H9 (cell line): ENCODE results near the gene MED23. TPM values are rescaled to one million over a fixed set of nuclear protein-coding genes. Genes with fewer than 3 reads are reported as not detected.

Experiments used
- DNase-seq: peaks from one replicate; pipeline ENCODE4 v3.0.0-alpha.2; 2017
- H2AFZ ChIP-seq: one replicate; pipeline ENCODE4 v1.6.1; 2013; ENCODE audit warnings: mild to moderate bottlenecking, low read length, control low read depth, moderate library complexity
- H2AK5ac ChIP-seq: 2 replicates; pipeline ENCODE4 v1.6.1; 2013; ENCODE audit warnings: low read length, control low read depth, mixed read lengths; ENCODE audit not compliant: insufficient read length
- H2BK120ac ChIP-seq: one replicate; pipeline ENCODE4 v1.6.1; 2013; ENCODE audit warnings: low read depth, mild to moderate bottlenecking, low read length, control low read depth, inconsistent platforms; ENCODE audit not compliant: poor library complexity, severe bottlenecking
- H2BK12ac ChIP-seq: 2 replicates; pipeline ENCODE4 v1.6.1; 2013; ENCODE audit warnings: low read length, control low read depth, mixed read lengths, low read depth; ENCODE audit not compliant: insufficient read length
- H2BK15ac ChIP-seq: 2 replicates; pipeline ENCODE4 v1.6.1; 2013; ENCODE audit warnings: low read depth, low read length, control low read depth
- H2BK20ac ChIP-seq: one replicate; pipeline ENCODE4 v1.6.1; 2013; ENCODE audit warnings: low read depth, mild to moderate bottlenecking, low read length, control low read depth, inconsistent platforms; ENCODE audit not compliant: poor library complexity, severe bottlenecking
- H2BK5ac ChIP-seq: 2 replicates; pipeline ENCODE4 v1.6.1; 2013; ENCODE audit warnings: low read length, control low read depth, mixed read lengths; ENCODE audit not compliant: insufficient read length
- H3K14ac ChIP-seq: 2 replicates; pipeline ENCODE4 v1.6.1; 2013; ENCODE audit warnings: low read length, control low read depth; ENCODE audit not compliant: insufficient read depth
- H3K18ac ChIP-seq: 2 replicates; pipeline ENCODE4 v1.6.1; 2013; ENCODE audit warnings: low read depth, mild to moderate bottlenecking, mixed read lengths, low read length, control low read depth; ENCODE audit not compliant: insufficient read length
- H3K23ac ChIP-seq: 2 replicates; pipeline ENCODE4 v1.6.1; 2013; ENCODE audit warnings: low read length, control low read depth, mixed read lengths, low read depth; ENCODE audit not compliant: insufficient read length
- H3K23me2 ChIP-seq: 2 replicates; pipeline ENCODE4 v1.6.1; 2013; ENCODE audit warnings: low read depth, mild to moderate bottlenecking, mixed read lengths, low read length, control low read depth; ENCODE audit not compliant: insufficient read length, poor library complexity, severe bottlenecking
- H3K27ac ChIP-seq: 2 replicates; pipeline ENCODE4 v1.5.1; 2013; ENCODE audit warnings: low read length, control low read depth, mixed read lengths, low read depth; ENCODE audit not compliant: insufficient read length
- H3K27me3 ChIP-seq: 2 replicates; pipeline ENCODE4 v1.6.1; 2013; ENCODE audit warnings: low read length, control low read depth, inconsistent platforms; ENCODE audit not compliant: insufficient read depth
- H3K4ac ChIP-seq: 2 replicates; pipeline ENCODE4 v1.6.1; 2013; ENCODE audit warnings: low read depth, mild to moderate bottlenecking, control low read depth, inconsistent platforms, low read length, moderate library complexity
- H3K4me1 ChIP-seq: 2 replicates; pipeline ENCODE4 v1.6.1; 2013; ENCODE audit warnings: low read length, control low read depth, inconsistent platforms; ENCODE audit not compliant: insufficient read depth
- H3K4me2 ChIP-seq: 2 replicates; pipeline ENCODE4 v1.6.1; 2013; ENCODE audit warnings: low read length, control low read depth, mixed read lengths; ENCODE audit not compliant: insufficient read length, insufficient read depth
- H3K56ac ChIP-seq: 2 replicates; pipeline ENCODE4 v1.6.1; 2013; ENCODE audit warnings: low read depth, mild to moderate bottlenecking, mixed read lengths, low read length, control low read depth; ENCODE audit not compliant: insufficient read length
- H3K79me1 ChIP-seq: 2 replicates; pipeline ENCODE4 v1.6.1; 2013; ENCODE audit warnings: low read depth, mild to moderate bottlenecking, moderate library complexity, low read length, control low read depth, inconsistent platforms; ENCODE audit not compliant: insufficient read depth, poor library complexity, severe bottlenecking
- H3K79me2 ChIP-seq: 2 replicates; pipeline ENCODE4 v1.6.1; 2013; ENCODE audit warnings: low read length, control low read depth, inconsistent platforms; ENCODE audit not compliant: insufficient read depth
- H3K9ac ChIP-seq: 2 replicates; pipeline ENCODE4 v1.6.1; 2013; ENCODE audit warnings: low read length, control low read depth, mixed read lengths; ENCODE audit not compliant: insufficient read length; ENCODE audit errors: extremely low read depth
- H3K9me3 ChIP-seq: one replicate; pipeline ENCODE4 v1.6.1; 2013; ENCODE audit warnings: low read depth, low read length, inconsistent platforms; ENCODE audit not compliant: control insufficient read depth
- H3T11ph ChIP-seq: one replicate; pipeline ENCODE4 v1.6.1; 2013; ENCODE audit warnings: mild to moderate bottlenecking, low read length, control low read depth, inconsistent platforms
- H4K20me1 ChIP-seq: one replicate; pipeline ENCODE4 v1.6.1; 2013; ENCODE audit not compliant: control insufficient read depth, insufficient read length, insufficient read depth
- H4K5ac ChIP-seq: 2 replicates; pipeline ENCODE4 v1.6.1; 2013; ENCODE audit warnings: low read depth, mild to moderate bottlenecking, mixed read lengths, low read length, control low read depth; ENCODE audit not compliant: insufficient read length
- H4K8ac ChIP-seq: replicated peaks from 2 replicates; pipeline ENCODE4 v1.6.1; 2013; ENCODE audit warnings: low read length, control low read depth, mixed read lengths, low read depth; ENCODE audit not compliant: insufficient read length
- H4K91ac ChIP-seq: 2 replicates; pipeline ENCODE4 v1.6.1; 2013; ENCODE audit warnings: low read depth, mild to moderate bottlenecking, moderate library complexity, mixed read lengths, low read length, control low read depth; ENCODE audit not compliant: insufficient read length
- H3K27ac Mint-ChIP-seq, 3 experiments: 2 replicates in 2 of 3; 3 replicates in 1 of 3; pipeline ENCODE4 v1.8.0; 2020 to 2021; ENCODE audit warnings: mixed read lengths in 3 of 3, mild to moderate bottlenecking in 1 of 3, moderate library complexity in 1 of 3
- H3K27me3 Mint-ChIP-seq: 2 replicates; pipeline ENCODE4 v1.8.0; 2021; ENCODE audit warnings: low read depth, mild to moderate bottlenecking, moderate library complexity, mixed read lengths
- H3K36me3 Mint-ChIP-seq, 3 experiments: 2 replicates in 2 of 3; 3 replicates in 1 of 3; pipeline ENCODE4 v1.8.0; 2020 to 2021; ENCODE audit warnings: low read depth in 3 of 3, mixed read lengths in 3 of 3; ENCODE audit not compliant: insufficient read depth in 1 of 3
- H3K4me1 Mint-ChIP-seq, 2 experiments: 2 replicates each; pipeline ENCODE4 v1.8.0; 2020; ENCODE audit warnings: mixed read lengths in 2 of 2
- H3K4me3 Mint-ChIP-seq, 2 experiments: 2 replicates in 1 of 2; 3 replicates in 1 of 2; pipeline ENCODE4 v1.8.0; 2020 to 2021; ENCODE audit warnings: mild to moderate bottlenecking in 2 of 2, mixed read lengths in 2 of 2, moderate library complexity in 1 of 2
- H3K9me3 Mint-ChIP-seq, 2 experiments: 2 replicates in 1 of 2; 3 replicates in 1 of 2; pipeline ENCODE4 v1.8.0; 2020; ENCODE audit warnings: mild to moderate bottlenecking in 2 of 2, mixed read lengths in 2 of 2, moderate library complexity in 1 of 2
- WGBS: extraction: QIAGEN DNeasy Blood & Tissue Kit; methylation state at CpG from one replicate; pipeline ENCODE4 v1.1.7; 2013; ENCODE audit warnings: missing lambda C conversion rate, low lambda C conversion rate, mixed read lengths; ENCODE audit not compliant: insufficient read length; ENCODE audit errors: extremely low coverage; 5-methylcytosine and 5-hydroxymethylcytosine counted together
- total RNA-seq: library from RNA; stranded (reverse); gene quantifications from 2 replicates; pipeline ENCODE4 v1.2.1, GENCODE V29; 2021
- TF ChIP-seq, protein P1 (sequence below): fragments of 200-600 bp; sonication (generic); conservative IDR thresholded peaks from 3 replicates; pipeline ENCODE4 v1.8.0; 2021; ENCODE audit warnings: antibody characterized with exemption, mild to moderate bottlenecking

Gene MED23
- total RNA-seq, 1 experiment from 2014 or later, result 16.2 TPM

- Histone ChIP-seq H2BK20ac (no peak overlapping the region), H3K79me1 (no peaks in the 10 kb centered on the region), H3K23ac (no peak overlapping the region), H3K79me2 (no peaks in the 10 kb centered on the region), H3K23me2 (no peaks in the 10 kb centered on the region), H3K4me1 (no peaks in the 10 kb centered on the region), H3K9me3 (no peaks in the 10 kb centered on the region), H3K27ac (no peak overlapping the region), H3K9ac (no peak overlapping the region), H3T11ph (no peak overlapping the region), H2BK15ac (no peak overlapping the region), H3K56ac (no peak overlapping the region), H4K20me1 (no peaks in the 10 kb centered on the region), H2BK120ac (no peak overlapping the region), H3K4ac (no peak overlapping the region), H2BK12ac (no peak overlapping the region), H4K8ac (no peak overlapping the region), H4K5ac (no peak overlapping the region), H4K91ac (no peak overlapping the region), H3K27me3 (no peaks in the 10 kb centered on the region), H2AFZ (no peak overlapping the region), H3K14ac (no peak overlapping the region), H2AK5ac (no peak overlapping the region), H2BK5ac (no peak overlapping the region), H3K4me2 (no peak overlapping the region), H3K18ac (no peak overlapping the region)
- Mint-ChIP-seq H3K9me3 (no peaks in the 10 kb centered on the region), H3K4me1 (no peaks in the 10 kb centered on the region), H3K36me3 (no peaks in the 10 kb centered on the region), H3K4me3 (no peak overlapping the region), H3K27me3 (peaks cover 1% of the 10 kb centered on the region; the same call in 1 of the 2 replicates), H3K27ac (no peak overlapping the region)
- no peak for DNase-seq
- WGBS, result no CpG with 5 or more reads among the region's 1 CpG
- TF ChIP-seq, protein P1, sequence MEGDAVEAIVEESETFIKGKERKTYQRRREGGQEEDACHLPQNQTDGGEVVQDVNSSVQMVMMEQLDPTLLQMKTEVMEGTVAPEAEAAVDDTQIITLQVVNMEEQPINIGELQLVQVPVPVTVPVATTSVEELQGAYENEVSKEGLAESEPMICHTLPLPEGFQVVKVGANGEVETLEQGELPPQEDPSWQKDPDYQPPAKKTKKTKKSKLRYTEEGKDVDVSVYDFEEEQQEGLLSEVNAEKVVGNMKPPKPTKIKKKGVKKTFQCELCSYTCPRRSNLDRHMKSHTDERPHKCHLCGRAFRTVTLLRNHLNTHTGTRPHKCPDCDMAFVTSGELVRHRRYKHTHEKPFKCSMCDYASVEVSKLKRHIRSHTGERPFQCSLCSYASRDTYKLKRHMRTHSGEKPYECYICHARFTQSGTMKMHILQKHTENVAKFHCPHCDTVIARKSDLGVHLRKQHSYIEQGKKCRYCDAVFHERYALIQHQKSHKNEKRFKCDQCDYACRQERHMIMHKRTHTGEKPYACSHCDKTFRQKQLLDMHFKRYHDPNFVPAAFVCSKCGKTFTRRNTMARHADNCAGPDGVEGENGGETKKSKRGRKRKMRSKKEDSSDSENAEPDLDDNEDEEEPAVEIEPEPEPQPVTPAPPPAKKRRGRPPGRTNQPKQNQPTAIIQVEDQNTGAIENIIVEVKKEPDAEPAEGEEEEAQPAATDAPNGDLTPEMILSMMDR, result no peak
Measured at GRCh38 chr6:131644921-131645320, 16.9 kb upstream of the MED23 start.
